ENCODE data around the gene GMNC.
A peak's percentile ranks its signal among the peaks of the same experiment; 100 is the strongest.
"Not testable (repeated sequence)": the region's sequence is repeated elsewhere in the genome, so short reads cannot be mapped to it uniquely, and the experiment has no call there.

Gene GMNC

GRCh38 chr3:190892395-190892902, 30.0 kb upstream of the GMNC start:
- Histone ChIP-seq H3K9me3 (no peaks in the 10 kb centered on the region), H3K27ac (no peak overlapping the region), H3K36me3 (no peaks in the 10 kb centered on the region), H3K4me1 (ENCODE audit: control insufficient read depth in 1 of 2, insufficient read depth in 1 of 2, low read depth in 1 of 2, low read length in 1 of 2) (no peaks in the 10 kb centered on the region), H3K27me3 (no peaks in the 10 kb centered on the region), H3K4me3 (ENCODE audit: low read depth in 1 of 2, low read length in 1 of 2) (no peak overlapping the region)
- TF ChIP-seq CTCF (IDR thresholded peaks at IDR 0.05): no peak

DNA sequence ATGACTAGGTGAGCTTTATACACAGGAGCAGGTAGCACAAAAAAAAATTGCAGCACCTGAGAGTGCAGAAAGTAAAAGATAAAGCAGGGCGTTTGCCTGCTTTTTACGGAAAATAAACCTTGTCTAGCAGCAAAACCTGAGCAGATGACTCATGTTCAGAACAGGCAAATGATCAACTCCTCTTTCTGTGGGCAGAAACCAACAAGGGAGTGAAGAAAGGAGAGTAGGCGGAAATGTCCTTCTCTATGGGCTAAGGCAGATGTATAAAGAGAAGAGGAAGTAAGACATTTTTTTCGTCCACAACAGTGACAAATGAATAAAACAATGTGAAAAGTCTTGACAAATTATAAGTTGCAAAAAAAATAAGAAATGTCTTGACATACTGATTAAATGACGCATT, 24.5 kb upstream of the GMNC start:
- Histone ChIP-seq H3K36me3 (no peaks in the 10 kb centered on the region), H3K9me3 (no peaks in the 10 kb centered on the region), H3K27me3 (no peaks in the 10 kb centered on the region), H3K4me1 (ENCODE audit: control insufficient read depth in 1 of 2, insufficient read depth in 1 of 2, low read depth in 1 of 2, low read length in 1 of 2) (no peaks in the 10 kb centered on the region), H3K27ac (no peak overlapping the region), H3K4me3 (ENCODE audit: low read depth in 1 of 2, low read length in 1 of 2) (no peak overlapping the region)
- TF ChIP-seq CTCF (IDR thresholded peaks at IDR 0.05): no peak

DNA sequence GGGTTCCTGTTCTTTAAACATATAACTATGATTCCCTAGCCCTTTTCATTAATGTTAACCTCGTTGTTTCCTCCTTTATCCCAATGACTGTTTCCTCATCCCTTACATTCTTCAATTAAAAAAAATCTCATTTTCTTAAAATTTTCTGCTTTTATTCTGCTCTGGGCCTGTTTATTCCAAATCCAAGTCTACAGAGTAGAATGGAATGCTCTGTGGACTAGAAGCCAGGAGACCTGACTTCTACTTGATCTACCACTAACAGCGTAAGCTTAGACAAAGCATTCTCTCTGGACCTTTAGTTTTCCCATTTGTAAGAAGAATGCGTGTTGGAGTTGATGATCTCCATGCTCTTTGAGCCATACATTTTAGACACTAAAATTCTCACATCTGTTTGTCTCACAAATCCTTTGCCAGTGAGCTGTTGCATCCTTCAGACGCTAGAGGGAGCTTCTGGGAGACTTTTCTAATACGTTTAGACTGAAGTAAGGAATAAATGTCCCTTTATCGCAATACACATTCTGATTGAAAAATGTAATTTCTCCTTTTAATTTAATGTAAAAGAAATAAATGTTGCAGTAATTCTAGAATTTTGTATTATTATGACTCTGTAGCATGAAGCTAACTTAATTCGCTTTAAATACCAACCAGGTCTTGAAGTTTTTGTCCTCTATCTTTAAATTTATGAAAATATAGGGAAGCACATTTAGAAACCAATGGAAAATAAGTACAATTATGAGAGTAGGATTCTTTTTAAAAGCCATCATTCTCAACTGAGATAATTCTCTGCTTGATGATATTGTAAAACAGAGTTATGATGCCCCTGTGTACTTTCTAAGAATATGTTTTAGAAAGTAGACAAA, 21.7 kb upstream of the GMNC start:
- Histone ChIP-seq H3K27ac (no peak overlapping the region), H3K4me3 (ENCODE audit: low read depth in 1 of 2, low read length in 1 of 2) (no peak overlapping the region), H3K27me3 (no peaks in the 10 kb centered on the region), H3K36me3 (no peaks in the 10 kb centered on the region), H3K9me3 (no peaks in the 10 kb centered on the region), H3K4me1 (ENCODE audit: control insufficient read depth in 1 of 2, insufficient read depth in 1 of 2, low read depth in 1 of 2, low read length in 1 of 2) (no peaks in the 10 kb centered on the region)
- TF ChIP-seq CTCF (IDR thresholded peaks at IDR 0.05): no peak

- no peaks in the 10 kb centered on the region for H3K27me3 ChIP-seq
- no peaks in the 10 kb centered on the region for H3K36me3 ChIP-seq
- H3K9me3 ChIP-seq: no peaks in the 10 kb centered on the region
- no peak for TF ChIP-seq CTCF (IDR thresholded peaks at IDR 0.05)
- H3K4me3 ChIP-seq (ENCODE audit: low read depth in 1 of 2, low read length in 1 of 2): no peak overlapping the region
- H3K4me1 ChIP-seq (ENCODE audit: control insufficient read depth in 1 of 2, insufficient read depth in 1 of 2, low read depth in 1 of 2, low read length in 1 of 2): no peaks in the 10 kb centered on the region
- H3K27ac ChIP-seq: no peak overlapping the region
These were observed 20.6 kb upstream of the GMNC start for GRCh38 chr3:190883141-190883540.

DNA sequence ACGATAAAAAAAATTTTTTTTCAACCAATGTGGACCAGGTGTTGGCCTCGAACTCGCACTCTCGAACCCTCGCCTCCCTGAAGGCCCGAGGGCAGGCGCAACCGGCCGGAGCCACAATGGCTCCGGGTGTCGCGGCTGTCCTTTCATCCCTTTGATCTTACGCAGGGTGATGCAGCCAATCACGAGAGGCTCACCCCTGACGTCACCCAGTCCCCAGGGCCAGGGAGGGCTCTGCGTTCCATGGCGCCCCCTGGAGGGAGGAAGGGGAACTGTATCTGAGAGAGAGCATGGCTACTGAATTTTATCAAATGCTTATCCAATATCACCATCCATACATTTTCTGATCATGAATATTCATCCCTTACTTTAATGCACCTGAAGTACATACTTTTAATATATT, 15.4 kb upstream of the GMNC start:
- H3K27ac ChIP-seq: no peak overlapping the region
- H3K4me3 ChIP-seq (ENCODE audit: low read depth in 1 of 2, low read length in 1 of 2): no peak overlapping the region
- no peaks in the 10 kb centered on the region for H3K36me3 ChIP-seq
- TF ChIP-seq CTCF (IDR thresholded peaks at IDR 0.05): peak; percentile 64
- H3K9me3 ChIP-seq: no peaks in the 10 kb centered on the region
- no peaks in the 10 kb centered on the region for H3K27me3 ChIP-seq
- H3K4me1 ChIP-seq (ENCODE audit: control insufficient read depth in 1 of 2, insufficient read depth in 1 of 2, low read depth in 1 of 2, low read length in 1 of 2): no peaks in the 10 kb centered on the region

GRCh38 chr3:190876433-190876832, 13.9 kb upstream of the GMNC start:
- not testable (repeated sequence) for H3K9me3 ChIP-seq; H3K36me3 ChIP-seq; H3K27ac ChIP-seq; H3K27me3 ChIP-seq; H3K4me1 ChIP-seq (ENCODE audit: control insufficient read depth in 1 of 2, insufficient read depth in 1 of 2, low read depth in 1 of 2, low read length in 1 of 2); H3K4me3 ChIP-seq (ENCODE audit: low read depth in 1 of 2, low read length in 1 of 2)

- not testable (repeated sequence) for H3K4me3 ChIP-seq (ENCODE audit: low read depth in 1 of 2, low read length in 1 of 2); H3K27me3 ChIP-seq; H3K9me3 ChIP-seq; H3K27ac ChIP-seq; H3K36me3 ChIP-seq; H3K4me1 ChIP-seq (ENCODE audit: control insufficient read depth in 1 of 2, insufficient read depth in 1 of 2, low read depth in 1 of 2, low read length in 1 of 2)
These were observed 12.6 kb upstream of the GMNC start for GRCh38 chr3:190875061-190875460.
